ENCODE data around the gene EIPR1.
"Not testable (repeated sequence)": the region's sequence is repeated elsewhere in the genome, so short reads cannot be mapped to it uniquely, and the experiment has no call there.

EIPR1 gene

GRCh38 chr2:3399829-3400228 lies 22.2 kb upstream of the EIPR1 start:
- DNase-seq: no peak

GRCh38 chr2:3399381-3399780 lies 21.8 kb upstream of the EIPR1 start:
- no peak for DNase-seq

GRCh38 chr2:3398857-3399256 lies 21.2 kb upstream of the EIPR1 start:
- no peak for DNase-seq

- no peak for DNase-seq
Measured at GRCh38 chr2:3396920-3397559, 19.4 kb upstream of the EIPR1 start.

GRCh38 chr2:3392216-3392615 lies 14.6 kb upstream of the EIPR1 start:
- no peak for DNase-seq

- no peak for DNase-seq
Measured at GRCh38 chr2:3390041-3390440, 12.4 kb upstream of the EIPR1 start.

- no peak for DNase-seq
Measured at GRCh38 chr2:3389193-3389592, 11.6 kb upstream of the EIPR1 start.

- no peak for DNase-seq
Measured at GRCh38 chr2:3388412-3388738, 10.8 kb upstream of the EIPR1 start.

- no peak for DNase-seq
Measured at GRCh38 chr2:3387644-3388411, 10.2 kb upstream of the EIPR1 start.

GRCh38 chr2:3387011-3387410 lies 9.4 kb upstream of the EIPR1 start:
- no peak for DNase-seq

GRCh38 chr2:3386448-3386958 lies 8.9 kb upstream of the EIPR1 start:
- no peak for DNase-seq

GRCh38 chr2:3379647-3380534 lies 2.3 kb upstream of the EIPR1 start, which contains the start of gene TRAPPC12:
TRAPPC12 (plus strand) TSS chr2:3379694; CDS start chr2:3387624, 7,930 bp downstream.
- DNase-seq: peak; percentile 87

GRCh38 chr2:3379339-3379646 lies 1.7 kb upstream of the EIPR1 start:
- no peak for DNase-seq

- peak; percentile 40 for DNase-seq
Measured at GRCh38 chr2:3377279-3377611, 373 bp downstream of the EIPR1 start.

GRCh38 chr2:3376821-3377220 lies 797 bp downstream of the EIPR1 start:
- DNase-seq: no peak

- DNase-seq: not testable (repeated sequence)
Measured at GRCh38 chr2:3369340-3370181, 8.1 kb downstream of the EIPR1 start.

GRCh38 chr2:3368261-3368722 lies 9.3 kb downstream of the EIPR1 start:
- DNase-seq: no peak

- no peak for DNase-seq
Measured at GRCh38 chr2:3365219-3365618, 12.4 kb downstream of the EIPR1 start.

- no peak for DNase-seq
Measured at GRCh38 chr2:3361518-3362389, 15.9 kb downstream of the EIPR1 start.

- no peak for DNase-seq
Measured at GRCh38 chr2:3357926-3358325, 19.7 kb downstream of the EIPR1 start.

- DNase-seq: not testable (repeated sequence)
Measured at GRCh38 chr2:3357446-3357845, 20.2 kb downstream of the EIPR1 start.

- no peak for DNase-seq
Measured at GRCh38 chr2:3356799-3357198, 20.8 kb downstream of the EIPR1 start.

All from fibroblast of skin of right quadriceps (primary cell).